CD4-positive, alpha-beta T cell (primary cell): ENCODE results near the gene VAMP4. TPM values are rescaled to one million over a fixed set of nuclear protein-coding genes. Genes with fewer than 3 reads are reported as not detected.
"Not testable (repeated sequence)": the region's sequence is repeated elsewhere in the genome, so short reads cannot be mapped to it uniquely, and the experiment has no call there.

Source experiments
- ATAC-seq: fragments of 200-7000 bp; cut with Tn5 transposase; one replicate; pipeline ENCODE4 v1.10.0; 2022; ENCODE audit warnings: mild to moderate bottlenecking; ENCODE audit not compliant: poor library complexity
- CTCF ChIA-PET: fragments of 350-600 bp; sonication (Branson Sonifier 250); formaldehyde crosslinking; loops from one replicate; lab custom pipeline; 2021; ENCODE audit warnings: antibody characterized with exemption, inconsistent platforms; lab: Charles Lee
- POLR2A ChIA-PET: fragments of 350-600 bp; sonication (Branson Sonifier 250); formaldehyde crosslinking; loops from one replicate; lab custom pipeline; 2021; ENCODE audit warnings: antibody characterized with exemption, inconsistent platforms; lab: Charles Lee
- DNase-seq, 14 experiments: peaks; one replicate each; pipeline ENCODE4 v3.0.0-alpha.2; 2013 to 2020; ENCODE audit warnings: mixed read lengths in 2 of 14
- H3K27ac ChIP-seq, 2 donors: one replicate each; pipeline versions ENCODE4 v1.5.1 to v1.7.0; 2013; ENCODE audit warnings: low read length in 2 of 2, low read depth in 1 of 2, mild to moderate bottlenecking in 1 of 2
- H3K27me3 ChIP-seq, 2 experiments: 1 replicate in 1 of 2; 2 replicates in 1 of 2; pipeline versions ENCODE4 v1.6.1 to v1.7.0; 2013; ENCODE audit warnings: low read length in 2 of 2, control low read depth in 1 of 2, mild to moderate bottlenecking in 1 of 2, moderate library complexity in 1 of 2; ENCODE audit not compliant: insufficient read depth in 2 of 2, control insufficient read depth in 1 of 2
- H3K36me3 ChIP-seq: one replicate; pipeline ENCODE4 v1.6.1; 2013; ENCODE audit warnings: low read length, control low read depth; ENCODE audit not compliant: insufficient read depth
- H3K4me1 ChIP-seq: one replicate; pipeline ENCODE4 v1.6.1; 2013; ENCODE audit warnings: low read length, control low read depth; ENCODE audit not compliant: insufficient read depth
- H3K4me3 ChIP-seq: one replicate; pipeline ENCODE4 v1.5.1; 2013; ENCODE audit warnings: mild to moderate bottlenecking, low read length, moderate library complexity
- H3K9me3 ChIP-seq, 2 experiments: 1 replicate in 1 of 2; 2 replicates in 1 of 2; pipeline versions ENCODE4 v1.6.1 to v1.7.0; 2013; ENCODE audit warnings: low read length in 2 of 2, mild to moderate bottlenecking in 2 of 2, control low read depth in 1 of 2, moderate library complexity in 1 of 2; ENCODE audit not compliant: control insufficient read depth in 1 of 2, insufficient read depth in 1 of 2
- H3K27ac Mint-ChIP-seq: one replicate; pipeline ENCODE4 v1.8.0; 2020; ENCODE audit warnings: mixed read lengths
- H3K27me3 Mint-ChIP-seq: one replicate; pipeline ENCODE4 v1.8.0; 2021; ENCODE audit warnings: mixed read lengths
- H3K36me3 Mint-ChIP-seq: one replicate; pipeline ENCODE4 v1.8.0; 2021; ENCODE audit warnings: low read depth, mixed read lengths
- H3K4me1 Mint-ChIP-seq: one replicate; pipeline ENCODE4 v1.8.0; 2021; ENCODE audit warnings: low read depth, mixed read lengths
- H3K4me3 Mint-ChIP-seq: one replicate; pipeline ENCODE4 v1.8.0; 2020; ENCODE audit warnings: mild to moderate bottlenecking, mixed read lengths
- H3K9me3 Mint-ChIP-seq: one replicate; pipeline ENCODE4 v1.8.0; 2020; ENCODE audit warnings: mixed read lengths
- CTCF ChIP-seq: fragments of 200-600 bp; IDR thresholded peaks from one replicate; pipeline ENCODE4 v1.8.0; 2022; ENCODE audit warnings: antibody characterized with exemption, mild to moderate bottlenecking
- intact Hi-C, 2 experiments: fragments of 100-400 bp; cut with DNase I in 1 of 2; cut with micrococcal nuclease in 1 of 2; formaldehyde crosslinking; loops; one replicate each; pipeline versions ENCODE4 v1.15.1 to v1.9.0; 2023 to 2025; cut with DNase I, micrococcal nuclease
- total RNA-seq, 174 experiments: library from RNA in 2 of 174; stranded (reverse) in 2 of 174; gene quantifications; one replicate each; pipeline ENCODE4 v1.2.3 and lab custom pipeline; 2021 to 2026

VAMP4 gene
- total RNA-seq, 2 experiments from 2014 or later = 8.1 to 12.1 TPM

GRCh38 chr1:171663036-171663853, 78.6 kb downstream of the VAMP4 start:
- no peak overlapping the region for H3K4me3 Mint-ChIP-seq
- CTCF ChIA-PET = no interaction called here
- peaks cover 0 to 4% of the 10 kb centered on the region in 2 experiments for H3K27me3 ChIP-seq

GRCh38 chr1:171661076-171661650, 80.7 kb downstream of the VAMP4 start:
- Mint-ChIP-seq H3K27me3 (peaks cover 6% of the 10 kb centered on the region), H3K4me1 (no peaks in the 10 kb centered on the region), H3K4me3 (no peak overlapping the region), H3K27ac (no peak overlapping the region), H3K36me3 (no peaks in the 10 kb centered on the region), H3K9me3 (no peaks in the 10 kb centered on the region)
- ATAC-seq (no peak), DNase-seq (no peak)
- intact Hi-C loops = no loop called here
- Histone ChIP-seq H3K27me3 (peaks cover 0 to 4% of the 10 kb centered on the region in 2 experiments), H3K36me3 (no peaks in the 10 kb centered on the region), H3K9me3 (no peaks in the 10 kb centered on the region), H3K4me1 (no peaks in the 10 kb centered on the region), H3K4me3 (no peak overlapping the region), H3K27ac (no peak overlapping the region)
- TF ChIP-seq CTCF = no peak
- CTCF ChIA-PET = no interaction called here
- POLR2A ChIA-PET = no interaction called here

More at GRCh38 chr1:171663036-171663853, 78.6 kb downstream of the VAMP4 start:
- TF ChIP-seq CTCF = no peak
- POLR2A ChIA-PET = no interaction called here
- Mint-ChIP-seq H3K27me3 (peaks cover 6% of the 10 kb centered on the region), H3K36me3 (no peaks in the 10 kb centered on the region), H3K4me1 (no peaks in the 10 kb centered on the region), H3K27ac (no peak overlapping the region), H3K9me3 (no peaks in the 10 kb centered on the region)
- ATAC-seq (no peak), DNase-seq (no peak)
- Histone ChIP-seq H3K4me1 (no peaks in the 10 kb centered on the region), H3K4me3 (no peak overlapping the region), H3K27ac (no peak overlapping the region), H3K9me3 (no peaks in the 10 kb centered on the region), H3K36me3 (no peaks in the 10 kb centered on the region)
- intact Hi-C loops = no loop called here

- CTCF ChIA-PET = interaction anchor here (2.3 kb wide), 1 partner anchor 11 kb away, joined by 6 read pairs; no protein-coding TSS in a partner anchor
- H3K36me3 ChIP-seq, H3K4me1 ChIP-seq, H3K4me3 Mint-ChIP-seq, POLR2A ChIA-PET, ATAC-seq, H3K4me3 ChIP-seq, DNase-seq, H3K36me3 Mint-ChIP-seq, H3K27ac ChIP-seq, H3K9me3 ChIP-seq, intact Hi-C loops, H3K27ac Mint-ChIP-seq, H3K9me3 Mint-ChIP-seq: not testable (repeated sequence)
- H3K27me3 ChIP-seq = peaks cover 10 to 12% of the 10 kb centered on the region in 2 experiments
- H3K27me3 Mint-ChIP-seq = peaks cover 23% of the 10 kb centered on the region
- H3K4me1 Mint-ChIP-seq = peaks cover 11% of the 10 kb centered on the region
Observed at GRCh38 chr1:171656206-171656605, 85.7 kb downstream of the VAMP4 start.
